GM19467 (cell line): ENCODE results near the gene LILRA6.
"Not testable (repeated sequence)": the region's sequence is repeated elsewhere in the genome, so short reads cannot be mapped to it uniquely, and the experiment has no call there.

Experiments
- ATAC-seq: cut with Tn5 transposase; IDR thresholded peaks from one replicate; pipeline ENCODE4 v1.9.1; 2021; ENCODE audit warnings: mild to moderate bottlenecking, moderate library complexity; ENCODE audit not compliant: unreplicated experiment

The LILRA6 gene

GRCh38 chr19:54242646-54243045, at the start of gene LILRA6:
LILRA6 (minus strand) TSS chr19:54242790.
- ATAC-seq, result not testable (repeated sequence)

GRCh38 chr19:54289160-54289559, 46.6 kb upstream of the LILRA6 start:
- not testable (repeated sequence) for ATAC-seq

GRCh38 chr19:54287456-54287855, 44.9 kb upstream of the LILRA6 start:
- ATAC-seq, result no peak

- not testable (repeated sequence) for ATAC-seq
Observed at GRCh38 chr19:54286283-54286682, 43.7 kb upstream of the LILRA6 start.

- not testable (repeated sequence) for ATAC-seq
Observed at GRCh38 chr19:54285427-54286056, 43.0 kb upstream of the LILRA6 start.

- no peak for ATAC-seq
Observed at GRCh38 chr19:54282686-54283470, 40.3 kb upstream of the LILRA6 start.

- ATAC-seq, result not testable (repeated sequence)
Observed at GRCh38 chr19:54281729-54282075, 39.1 kb upstream of the LILRA6 start.

- ATAC-seq, result no peak
Observed at GRCh38 chr19:54281007-54281728, 38.6 kb upstream of the LILRA6 start, which contains the start of gene LILRB2. LILRB2 (minus strand) TSS chr19:54281110; CDS start chr19:54280496, 614 bp downstream.

- not testable (repeated sequence) for ATAC-seq
Observed at GRCh38 chr19:54280441-54280840, 37.9 kb upstream of the LILRA6 start.

- not testable (repeated sequence) for ATAC-seq
Observed at GRCh38 chr19:54280025-54280424, 37.4 kb upstream of the LILRA6 start.

- no peak for ATAC-seq
Observed at GRCh38 chr19:54279406-54279962, 36.9 kb upstream of the LILRA6 start.

- ATAC-seq, result not testable (repeated sequence)
Observed at GRCh38 chr19:54278571-54279195, 36.1 kb upstream of the LILRA6 start.

GRCh38 chr19:54278056-54278455, 35.5 kb upstream of the LILRA6 start:
- not testable (repeated sequence) for ATAC-seq

GRCh38 chr19:54277111-54277615, 34.6 kb upstream of the LILRA6 start:
- ATAC-seq, result not testable (repeated sequence)

- no peak for ATAC-seq
Observed at GRCh38 chr19:54275951-54276350, 33.4 kb upstream of the LILRA6 start.

GRCh38 chr19:54274516-54274915, 31.9 kb upstream of the LILRA6 start:
- not testable (repeated sequence) for ATAC-seq

GRCh38 chr19:54273821-54274220, 31.2 kb upstream of the LILRA6 start:
- no peak for ATAC-seq

- not testable (repeated sequence) for ATAC-seq
Observed at GRCh38 chr19:54272181-54272580, 29.6 kb upstream of the LILRA6 start.

GRCh38 chr19:54271587-54271986, 29.0 kb upstream of the LILRA6 start:
- not testable (repeated sequence) for ATAC-seq

GRCh38 chr19:54271106-54271505, 28.5 kb upstream of the LILRA6 start:
- no peak for ATAC-seq
